GM11168 (cell line): ENCODE measurements around the gene ILF3.

Experiments
- in situ Hi-C: fragments of 300-500 bp; cut with MboI; formaldehyde crosslinking; loops from one replicate; pipeline ENCODE4 v1.12.0; 2022; ENCODE audit warnings: low sequenced_read_pairs; ENCODE audit not compliant: unreplicated experiment

The ILF3 gene

DNA sequence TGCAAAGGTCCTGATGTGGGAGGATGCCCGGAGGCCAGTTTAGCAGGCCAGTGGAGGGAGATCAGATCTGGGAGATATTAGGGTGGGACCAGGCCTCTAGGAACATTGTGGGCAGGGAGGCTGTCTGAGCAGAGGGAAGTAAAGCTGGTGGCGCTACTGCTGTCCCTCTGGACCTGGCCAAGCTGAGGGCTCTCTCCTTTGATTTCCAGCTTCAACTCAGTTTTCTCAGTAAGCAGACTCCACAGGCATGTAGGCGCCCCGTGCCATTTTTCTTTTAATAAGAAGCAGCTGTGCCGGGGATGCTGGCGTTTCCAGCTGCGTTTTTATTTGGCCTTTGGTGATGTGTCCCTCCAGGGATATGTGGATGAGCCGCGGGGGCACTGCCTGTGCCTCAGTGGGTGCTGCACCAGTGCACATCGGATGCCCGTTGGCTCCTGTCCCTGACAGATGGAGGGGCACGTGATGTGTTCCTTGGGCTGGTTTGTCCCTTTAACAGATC lies 70.5 kb downstream of the ILF3 start:
- in situ Hi-C loops, result no loop called here

DNA sequence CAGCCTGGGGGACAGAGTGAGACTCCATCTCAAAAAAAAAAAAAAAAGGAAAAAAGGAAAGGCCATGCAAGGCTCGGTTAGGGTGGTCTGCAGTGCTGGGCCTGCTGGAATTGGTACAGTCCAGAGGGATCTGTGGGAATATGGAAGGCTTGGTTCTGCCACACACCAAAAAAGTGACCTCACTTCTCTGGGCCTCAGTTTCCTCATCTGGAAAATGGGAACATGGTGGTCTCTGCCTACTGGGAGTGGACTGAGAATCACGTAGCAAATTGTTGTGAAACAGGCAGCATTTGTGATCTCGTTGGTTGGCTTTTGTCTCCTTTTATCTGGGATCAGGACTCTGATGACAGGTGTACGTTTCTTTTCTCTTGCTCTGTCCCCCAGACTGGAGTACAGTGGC lies 71.3 kb downstream of the ILF3 start:
- in situ Hi-C loops, result no loop called here

DNA sequence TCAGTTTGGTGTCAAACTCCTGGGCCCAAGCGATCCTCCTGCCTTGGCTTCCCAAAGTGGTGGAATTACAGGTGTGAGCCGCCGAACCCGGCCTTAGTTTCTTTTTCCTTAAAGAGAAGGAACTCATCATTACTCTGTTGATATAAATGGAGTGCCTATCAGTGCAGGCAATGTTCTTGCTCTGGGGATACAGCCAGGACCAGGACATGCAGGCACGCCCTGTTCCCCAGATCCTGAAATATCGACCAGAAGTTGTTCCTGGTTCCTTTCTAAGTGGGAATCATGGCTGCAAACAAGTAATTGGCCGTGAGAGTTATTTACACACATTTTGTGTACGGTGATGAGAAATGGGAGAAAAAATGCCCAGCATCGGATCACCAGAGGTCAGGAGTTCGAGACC lies 72.1 kb downstream of the ILF3 start:
- in situ Hi-C loops, result no loop called here

DNA sequence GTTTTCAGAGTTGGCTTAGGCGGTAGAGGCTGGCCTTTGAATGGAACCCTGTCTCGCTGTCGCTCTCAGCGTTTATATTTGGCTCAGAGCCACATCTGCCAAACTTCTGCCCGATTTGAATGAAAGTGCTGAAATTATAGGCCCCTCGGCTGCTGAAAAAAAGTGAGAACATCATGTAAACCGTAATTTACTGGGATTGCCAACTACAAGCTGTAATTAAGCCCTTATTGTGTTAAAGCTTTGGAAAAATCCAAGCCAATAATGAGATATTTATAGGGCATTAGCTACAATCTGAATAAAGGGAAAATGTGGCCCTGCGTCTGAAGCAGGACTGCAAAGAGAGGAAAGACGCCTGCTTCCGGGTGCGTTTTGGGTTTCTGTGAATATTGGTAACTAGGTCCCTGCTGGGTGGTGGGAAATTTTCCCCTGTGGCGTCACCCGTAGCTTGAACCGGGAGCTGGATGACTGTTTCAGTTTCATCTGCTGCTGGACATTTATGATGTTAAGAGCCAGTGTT lies 73.6 kb downstream of the ILF3 start:
- in situ Hi-C loops, result no loop called here

DNA sequence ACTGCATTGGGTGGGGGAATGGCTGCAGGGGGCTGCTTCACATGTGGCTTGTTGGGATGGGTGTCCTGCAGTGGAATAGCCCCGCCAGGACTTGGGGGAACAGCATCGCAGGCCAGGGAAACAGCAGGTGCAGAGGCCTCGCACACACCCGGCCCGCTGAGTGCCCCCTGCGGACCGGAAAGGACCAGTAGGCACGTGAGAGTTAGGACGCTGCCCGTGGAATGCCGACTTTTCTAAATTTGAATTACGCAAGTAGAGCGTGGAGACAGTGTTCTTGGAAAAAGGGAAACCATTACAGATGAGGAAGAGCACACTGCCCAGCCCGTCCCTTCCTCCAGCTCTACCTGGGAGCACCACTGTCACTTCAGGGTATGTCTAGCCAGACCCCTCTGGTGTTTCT lies 75.3 kb downstream of the ILF3 start:
- in situ Hi-C loops, result no loop called here

DNA sequence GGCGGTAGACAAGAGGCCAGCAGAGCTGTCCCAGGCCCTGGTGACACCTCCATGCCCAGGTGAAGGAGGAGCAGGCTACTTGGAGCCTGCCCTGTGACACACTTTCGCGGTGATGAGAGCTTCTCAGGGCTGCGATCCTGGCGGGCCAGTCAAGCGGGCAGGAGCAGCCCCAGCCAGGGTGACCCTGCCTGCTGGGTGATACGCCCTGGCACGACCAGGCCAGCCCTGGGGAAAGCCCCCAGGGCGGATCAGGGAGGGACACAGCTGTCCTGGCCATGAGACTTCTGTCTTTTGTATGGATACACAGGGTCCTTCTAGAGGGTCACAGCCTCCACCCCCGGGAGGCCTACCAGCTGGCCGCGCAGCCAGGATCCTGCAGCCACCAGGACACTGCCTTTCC lies 76.8 kb downstream of the ILF3 start:
- in situ Hi-C loops, result no loop called here

DNA sequence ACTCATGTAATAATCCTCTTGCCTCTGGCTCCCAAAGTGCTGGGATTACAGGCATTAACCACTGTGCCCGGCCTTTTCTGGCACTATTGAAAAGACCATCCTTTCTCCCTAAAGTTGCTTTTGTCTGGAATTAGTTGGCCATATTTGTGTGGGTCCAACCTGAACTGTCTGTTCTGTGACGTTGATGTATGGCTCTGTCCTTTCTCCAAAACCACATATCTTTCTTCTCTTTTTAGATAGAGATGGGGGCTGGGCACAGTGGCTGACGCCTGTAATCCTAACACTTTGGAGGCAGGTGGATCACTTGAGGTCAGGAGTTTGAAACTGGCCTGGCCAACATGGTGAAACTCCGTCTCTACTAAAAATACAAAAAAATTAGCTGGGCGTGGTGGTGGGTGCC lies 81.6 kb downstream of the ILF3 start:
- in situ Hi-C loops, result no loop called here

DNA sequence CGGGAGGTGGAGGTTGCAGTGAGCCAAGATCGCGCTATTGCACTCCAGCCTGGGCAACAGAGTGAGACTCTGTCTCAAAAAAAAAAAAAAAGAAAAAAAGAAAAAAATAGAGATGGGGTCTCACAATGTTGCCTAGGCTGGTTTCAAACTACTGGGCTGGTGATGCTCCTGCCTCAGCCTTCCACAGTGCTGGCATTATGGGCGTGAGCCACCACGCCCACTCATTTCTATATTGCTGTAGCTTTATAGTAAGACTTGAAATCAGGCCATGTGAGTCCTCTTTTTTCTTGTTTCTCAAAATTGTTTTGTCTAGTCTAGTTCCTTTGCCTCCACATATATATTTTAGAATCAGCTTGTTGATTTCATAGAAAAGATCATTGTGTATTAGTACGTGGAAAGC lies 82.0 kb downstream of the ILF3 start:
- in situ Hi-C loops, result no loop called here

DNA sequence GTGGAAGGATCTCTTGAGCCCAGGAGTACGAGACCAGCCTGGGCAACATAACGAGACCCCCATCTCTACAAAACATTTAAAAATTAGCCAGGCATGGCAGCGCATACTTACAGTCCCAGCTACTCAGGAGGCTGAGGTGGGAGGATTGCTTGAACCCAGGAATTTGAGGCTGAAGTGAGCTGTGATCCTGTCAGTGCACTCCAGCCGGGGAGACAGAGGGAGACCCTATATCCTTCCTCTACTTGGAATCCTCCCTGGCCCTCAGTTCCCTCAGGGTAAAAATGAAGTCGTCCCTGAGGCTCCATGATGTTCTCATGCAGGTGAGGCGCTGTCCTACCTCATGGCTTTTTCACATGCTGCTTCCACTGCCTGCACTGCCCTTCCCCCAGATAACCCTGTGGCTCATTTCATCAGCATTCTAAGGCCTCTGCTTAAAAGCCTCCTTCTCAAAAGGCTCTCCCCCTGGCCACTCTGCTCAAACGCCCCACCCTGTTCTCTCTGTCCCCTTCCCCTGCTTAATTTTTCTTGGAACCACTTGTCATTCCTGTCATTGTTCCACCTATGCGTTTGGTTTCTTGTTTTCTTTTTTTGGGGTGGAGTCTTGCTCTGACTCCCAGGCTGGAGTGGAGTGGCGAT lies 82.9 kb downstream of the ILF3 start:
- in situ Hi-C loops, result no loop called here

DNA sequence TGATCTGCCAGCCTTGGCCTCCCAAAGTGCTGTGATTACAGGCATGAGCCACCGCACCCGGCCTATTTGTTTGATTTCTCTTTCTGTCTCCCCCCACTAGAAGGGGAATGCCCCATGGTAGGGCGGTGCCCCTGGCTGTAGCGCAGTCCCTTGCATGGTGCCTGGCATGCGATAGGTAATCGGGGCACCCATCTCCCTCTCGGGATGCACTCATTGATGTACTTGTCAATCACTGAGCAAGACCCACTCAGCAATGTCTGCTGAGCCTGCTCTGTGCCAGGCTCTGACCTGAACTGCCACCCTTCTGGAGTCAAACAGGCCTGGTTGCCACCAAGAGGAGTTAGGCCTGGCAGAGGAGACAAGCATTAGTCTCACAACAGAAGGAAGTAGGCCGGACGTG lies 83.6 kb downstream of the ILF3 start:
- in situ Hi-C loops, result no loop called here

DNA sequence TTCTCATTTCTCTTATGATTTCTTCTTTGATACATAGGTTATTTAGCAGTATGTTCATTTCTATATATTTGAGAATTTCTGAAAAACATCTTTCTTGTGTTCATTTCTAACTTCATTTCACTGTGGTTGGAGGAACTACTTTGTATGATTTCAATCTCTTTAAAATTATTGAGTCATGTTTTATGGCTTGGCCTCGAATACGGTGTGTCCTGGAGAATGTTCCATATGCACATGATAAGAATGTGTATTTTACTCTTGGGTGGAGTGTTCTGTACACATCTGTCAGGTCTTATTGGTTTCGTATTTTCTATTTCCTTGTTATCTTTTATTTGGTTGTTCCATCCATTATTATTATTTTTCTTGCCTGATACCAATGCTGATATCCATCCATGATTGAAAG lies 86.7 kb downstream of the ILF3 start:
- in situ Hi-C loops, result no loop called here
